ENCODE measurements around the gene RPS6KA5.

The RPS6KA5 gene

DNA sequence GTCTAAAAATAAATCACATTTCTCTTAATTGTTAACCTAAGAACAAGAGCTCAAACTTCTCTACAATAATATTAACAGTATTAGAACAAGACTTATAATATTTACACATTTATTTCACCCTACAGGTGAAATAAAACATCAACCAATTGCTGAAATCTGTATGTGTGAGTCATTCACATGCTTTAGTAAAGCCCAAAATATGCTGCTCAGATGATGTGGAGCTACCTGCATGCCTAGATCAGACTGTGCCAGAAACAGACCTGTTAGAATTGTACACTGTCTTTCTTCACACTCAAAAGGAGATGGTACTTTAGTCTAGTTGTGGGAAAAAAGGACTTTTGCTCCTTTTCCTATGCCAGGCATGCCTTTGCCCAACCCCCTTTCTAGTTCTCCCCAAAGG lies 54.7 kb downstream of the RPS6KA5 start:
- no peak overlapping the region for H3K4me3 ChIP-seq (ENCODE audit: low read depth, low read length)
- DNase-seq (ENCODE audit: low read depth): no peak
- TF ChIP-seq CTCF (IDR thresholded peaks at IDR 0.05; ENCODE audit: control insufficient read depth, extremely low read depth, insufficient read depth): no peak

DNA sequence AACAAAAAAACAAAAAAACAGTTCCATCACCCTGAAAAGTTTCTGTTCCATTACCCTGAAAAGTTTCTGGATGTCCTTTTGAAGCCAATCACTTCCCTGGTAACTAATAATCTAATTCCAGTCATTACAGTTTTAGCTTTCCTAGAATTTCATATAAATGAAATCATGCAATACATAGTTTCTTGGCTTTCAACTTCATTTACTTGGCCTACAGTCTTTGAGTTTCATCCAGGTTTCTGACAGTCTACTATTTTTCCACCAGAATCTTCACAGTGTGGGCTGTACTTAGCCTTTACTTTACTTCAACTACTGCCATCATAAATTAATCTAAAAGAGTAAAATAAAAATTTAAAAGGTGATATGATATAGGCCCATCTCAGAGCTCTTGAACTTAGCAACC lies 55.5 kb downstream of the RPS6KA5 start:
- DNase-seq (ENCODE audit: low read depth): no peak
- H3K4me3 ChIP-seq (ENCODE audit: low read depth, low read length): no peak overlapping the region
- TF ChIP-seq CTCF (IDR thresholded peaks at IDR 0.05; ENCODE audit: control insufficient read depth, extremely low read depth, insufficient read depth): no peak

- no peak for TF ChIP-seq CTCF (IDR thresholded peaks at IDR 0.05; ENCODE audit: control insufficient read depth, extremely low read depth, insufficient read depth)
- H3K4me3 ChIP-seq (ENCODE audit: low read depth, low read length): no peak overlapping the region
- DNase-seq (ENCODE audit: low read depth): no peak
Observed at GRCh38 chr14:90999299-90999698, 61.1 kb downstream of the RPS6KA5 start.

DNA sequence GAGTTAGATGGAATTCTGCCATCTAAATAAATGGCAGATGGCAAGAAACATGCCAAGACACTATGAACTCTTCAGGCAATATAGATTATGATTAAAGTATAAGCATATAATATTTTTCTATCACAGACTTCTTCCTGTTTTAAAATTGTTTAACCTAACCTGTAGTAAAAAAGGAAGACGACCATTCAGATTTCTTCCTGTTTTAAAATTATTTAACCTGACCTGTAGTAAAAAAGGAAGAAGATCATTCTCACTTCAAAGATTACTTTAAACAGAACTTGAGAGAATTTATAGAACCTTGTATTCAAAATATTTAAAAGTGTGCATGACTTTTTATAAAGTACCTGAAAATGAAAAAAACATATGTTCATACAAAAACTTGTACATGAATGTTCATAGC lies 63.5 kb downstream of the RPS6KA5 start:
- TF ChIP-seq CTCF (IDR thresholded peaks at IDR 0.05; ENCODE audit: control insufficient read depth, extremely low read depth, insufficient read depth): no peak
- no peak overlapping the region for H3K4me3 ChIP-seq (ENCODE audit: low read depth, low read length)
- no peak for DNase-seq (ENCODE audit: low read depth)

DNA sequence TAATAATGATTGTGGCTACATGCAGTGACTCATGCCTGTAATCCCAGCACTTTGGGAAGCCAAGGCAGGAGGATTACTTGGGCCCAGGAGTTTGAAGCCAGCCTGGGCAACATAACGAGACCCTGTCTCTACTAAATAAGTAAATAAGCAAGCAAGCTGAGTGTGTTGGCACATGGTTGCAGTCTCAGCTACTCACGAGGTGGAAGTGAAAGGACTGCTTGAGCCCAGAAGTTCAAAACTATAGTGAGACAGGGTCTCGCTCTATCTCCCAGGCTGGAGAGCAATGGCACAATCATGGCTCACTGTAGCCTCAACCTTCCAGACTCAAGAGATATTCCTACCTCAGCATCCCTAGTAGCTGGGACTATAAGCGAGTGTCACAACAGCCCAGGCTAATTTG lies 64.7 kb downstream of the RPS6KA5 start:
- no peak for DNase-seq (ENCODE audit: low read depth)
- no peak overlapping the region for H3K4me3 ChIP-seq (ENCODE audit: low read depth, low read length)
- no peak for TF ChIP-seq CTCF (IDR thresholded peaks at IDR 0.05; ENCODE audit: control insufficient read depth, extremely low read depth, insufficient read depth)

DNA sequence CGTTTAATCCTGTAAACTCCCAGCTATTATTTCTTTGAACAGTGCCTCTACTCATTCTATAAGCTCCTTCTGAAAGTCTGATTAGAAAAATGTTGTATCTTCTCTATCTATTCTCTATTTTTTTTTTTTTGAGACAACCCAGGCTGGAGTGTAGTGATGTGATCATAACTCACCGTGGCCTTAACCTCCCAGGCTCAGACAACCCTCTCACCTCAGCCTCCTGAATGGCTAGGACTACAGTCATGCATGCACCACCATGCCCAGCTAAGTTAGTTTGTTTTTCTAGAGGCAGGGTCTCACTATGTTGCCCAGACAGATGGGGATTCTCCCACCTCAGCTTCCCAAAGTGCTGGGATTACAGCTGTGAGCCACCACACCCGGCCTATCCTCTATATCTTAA lies 66.6 kb downstream of the RPS6KA5 start:
- no peak for DNase-seq (ENCODE audit: low read depth)
- no peak overlapping the region for H3K4me3 ChIP-seq (ENCODE audit: low read depth, low read length)

More for the DNA sequence above, 66.6 kb downstream of the RPS6KA5 start:
- no peak for TF ChIP-seq CTCF (IDR thresholded peaks at IDR 0.05; ENCODE audit: control insufficient read depth, extremely low read depth, insufficient read depth)

Data from LNCaP clone FGC (cell line).